Rectal smooth muscle tissue (tissue), 1 donor: ENCODE measurements around the gene MICAL3.

Experiments
- H3K27ac ChIP-seq: one replicate; pipeline ENCODE4 v1.7.0; 2013; ENCODE audit warnings: low read depth, low read length, inconsistent platforms
- H3K27me3 ChIP-seq: one replicate; pipeline ENCODE4 v1.7.0; 2013; ENCODE audit warnings: low read length; ENCODE audit not compliant: control insufficient read depth, insufficient read depth
- H3K36me3 ChIP-seq: one replicate; pipeline ENCODE4 v1.7.0; 2013; ENCODE audit warnings: low read length; ENCODE audit not compliant: control insufficient read depth, insufficient read depth
- H3K4me1 ChIP-seq: one replicate; pipeline ENCODE4 v1.7.0; 2013; ENCODE audit warnings: low read length; ENCODE audit not compliant: control insufficient read depth, insufficient read depth
- H3K4me3 ChIP-seq: one replicate; pipeline ENCODE4 v1.7.0; 2013; ENCODE audit warnings: low read length
- H3K9ac ChIP-seq: one replicate; pipeline ENCODE4 v1.7.0; 2013; ENCODE audit warnings: low read length

MICAL3 gene

DNA sequence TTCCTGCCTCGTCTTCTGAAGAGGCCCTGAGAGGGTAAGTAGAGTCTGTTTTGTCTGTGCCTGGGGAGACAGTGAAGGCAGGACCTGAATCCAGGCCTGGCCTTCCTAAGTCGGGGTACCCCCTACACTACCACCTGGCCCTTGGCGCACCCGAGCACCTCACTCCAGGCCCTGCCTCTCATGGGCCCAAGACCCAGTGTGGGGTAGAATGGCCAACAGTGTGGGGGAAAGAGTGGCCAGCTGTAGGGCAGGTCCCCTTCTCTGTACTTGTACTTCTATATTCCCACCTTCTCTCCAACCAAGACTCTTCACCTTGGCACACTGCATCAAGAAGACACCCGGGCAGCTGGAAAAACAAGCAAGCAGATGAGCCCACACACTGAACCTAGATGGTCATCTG is 227.7 kb downstream of the MICAL3 start:
- Histone ChIP-seq H3K27ac (no peak overlapping the region), H3K4me1 (no peaks in the 10 kb centered on the region), H3K36me3 (peaks cover 9% of the 10 kb centered on the region), H3K9ac (no peak overlapping the region), H3K27me3 (no peaks in the 10 kb centered on the region), H3K4me3 (no peak overlapping the region)

DNA sequence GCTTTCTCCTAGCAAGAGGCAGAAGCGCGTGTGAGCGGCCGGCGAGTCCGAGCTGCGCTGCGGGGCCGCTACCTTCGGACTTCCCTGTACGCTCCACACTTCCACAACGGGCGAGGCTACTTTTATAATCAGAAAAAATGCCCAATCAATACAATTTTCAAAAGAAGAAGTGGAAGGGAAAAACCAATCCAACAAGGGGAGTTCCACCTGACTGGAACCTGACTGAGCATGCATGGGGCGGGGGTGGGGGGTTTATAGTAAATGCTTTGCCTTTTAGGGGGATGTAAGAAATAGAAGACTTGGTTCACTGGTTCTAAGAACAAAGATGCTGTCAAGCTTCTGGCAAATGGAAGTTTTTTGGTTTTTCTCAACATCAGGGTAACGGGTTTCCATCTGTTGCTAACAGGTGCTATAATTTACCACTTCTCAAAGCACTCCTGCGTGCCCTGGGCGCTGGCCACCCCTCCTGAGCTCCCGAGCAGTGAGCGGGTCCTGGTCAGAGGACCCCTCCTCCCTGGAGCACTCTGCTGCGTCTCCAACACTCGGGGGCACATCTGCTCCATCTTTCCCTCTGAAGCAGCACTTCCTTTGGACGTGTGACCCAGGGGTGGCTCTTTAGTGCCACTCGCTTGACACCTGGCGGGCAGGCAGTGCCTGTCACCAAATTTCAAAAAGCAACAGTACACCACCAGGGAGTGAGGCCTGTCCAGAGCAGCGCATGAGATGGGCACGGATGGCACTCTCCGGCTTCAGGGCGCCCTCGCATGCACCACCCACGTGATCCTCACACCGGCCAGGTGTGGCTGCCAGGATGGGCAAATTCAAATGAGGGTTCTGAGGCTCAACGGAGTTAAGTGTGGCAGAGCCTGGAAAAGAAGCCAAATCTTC is 228.5 kb downstream of the MICAL3 start:
- no peak overlapping the region for H3K27ac ChIP-seq

DNA sequence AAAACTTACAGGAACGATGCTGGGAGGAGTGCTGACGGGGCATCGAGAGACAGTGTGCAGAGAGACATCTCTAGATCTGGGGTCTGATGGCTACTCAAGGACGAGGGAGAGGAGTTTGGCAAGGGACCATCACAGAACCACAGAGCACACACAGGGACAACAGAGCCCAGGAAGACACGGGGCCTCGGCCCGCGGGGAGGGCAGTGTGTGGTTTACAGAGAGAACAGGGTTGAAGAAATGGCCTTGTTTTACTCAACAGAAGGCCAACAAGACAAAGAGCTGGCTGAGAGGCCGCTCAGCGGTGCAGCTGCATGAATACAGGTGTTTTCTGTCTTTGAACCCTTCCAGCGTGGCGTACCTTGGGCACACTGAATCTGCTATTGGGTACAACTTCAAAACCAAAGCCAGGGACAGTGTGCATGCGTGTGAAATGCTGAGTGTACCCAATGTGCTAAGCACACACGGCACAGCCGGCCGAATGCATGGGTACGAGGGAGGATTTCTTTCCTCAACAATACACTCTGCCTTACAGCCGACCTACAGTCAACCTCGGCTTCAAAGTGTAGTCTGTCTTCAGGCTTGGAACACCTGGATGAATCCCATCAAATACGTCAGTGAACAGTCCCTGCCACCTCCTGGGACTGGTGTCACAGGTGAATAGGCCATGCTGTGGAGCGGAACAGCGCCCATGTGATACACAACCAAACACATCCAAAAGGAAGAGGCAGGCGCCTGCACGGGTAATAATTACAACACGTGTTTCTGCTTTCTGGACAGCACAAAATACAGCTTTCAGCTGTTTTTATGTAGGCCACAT is 229.4 kb downstream of the MICAL3 start:
- Histone ChIP-seq H3K27ac (no peak overlapping the region), H3K9ac (no peak overlapping the region), H3K27me3 (no peaks in the 10 kb centered on the region), H3K4me3 (no peak overlapping the region), H3K4me1 (no peaks in the 10 kb centered on the region), H3K36me3 (peaks cover 11% of the 10 kb centered on the region)

More for the DNA sequence above, 228.5 kb downstream of the MICAL3 start:
- Histone ChIP-seq H3K9ac (no peak overlapping the region), H3K4me1 (no peaks in the 10 kb centered on the region), H3K27me3 (no peaks in the 10 kb centered on the region), H3K36me3 (peaks cover 9% of the 10 kb centered on the region), H3K4me3 (no peak overlapping the region)

DNA sequence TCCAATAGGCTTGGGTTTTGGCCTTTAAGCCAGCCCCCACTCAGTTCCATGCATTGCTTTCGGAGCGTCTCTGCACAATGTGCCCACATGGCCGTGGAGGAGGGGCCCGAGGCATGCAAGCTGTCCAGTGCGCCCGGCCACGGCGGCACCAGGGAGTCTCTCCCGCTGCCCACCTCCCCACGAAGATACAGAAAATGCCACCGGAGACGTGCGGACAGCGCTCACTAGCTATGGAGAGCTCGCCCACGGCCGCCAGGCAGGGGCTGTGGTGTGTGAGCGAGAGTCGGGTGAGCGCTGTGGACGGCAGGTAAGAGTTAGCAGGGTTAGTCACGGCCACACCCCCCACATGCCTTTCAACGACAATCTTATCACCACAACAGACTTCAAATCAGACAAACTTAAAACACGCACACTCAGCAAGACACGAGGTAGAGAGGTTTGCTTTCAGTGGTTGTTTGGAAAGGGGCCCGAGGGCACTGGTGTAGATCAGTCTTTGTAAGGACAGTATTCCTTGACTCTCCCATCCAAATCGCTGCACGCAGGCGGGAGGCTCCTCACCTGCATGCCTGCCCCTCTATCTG is 231.4 kb downstream of the MICAL3 start:
- Histone ChIP-seq H3K27me3 (no peaks in the 10 kb centered on the region), H3K27ac (no peak overlapping the region), H3K4me1 (no peaks in the 10 kb centered on the region), H3K4me3 (no peak overlapping the region), H3K36me3 (peaks cover 14% of the 10 kb centered on the region), H3K9ac (no peak overlapping the region)

DNA sequence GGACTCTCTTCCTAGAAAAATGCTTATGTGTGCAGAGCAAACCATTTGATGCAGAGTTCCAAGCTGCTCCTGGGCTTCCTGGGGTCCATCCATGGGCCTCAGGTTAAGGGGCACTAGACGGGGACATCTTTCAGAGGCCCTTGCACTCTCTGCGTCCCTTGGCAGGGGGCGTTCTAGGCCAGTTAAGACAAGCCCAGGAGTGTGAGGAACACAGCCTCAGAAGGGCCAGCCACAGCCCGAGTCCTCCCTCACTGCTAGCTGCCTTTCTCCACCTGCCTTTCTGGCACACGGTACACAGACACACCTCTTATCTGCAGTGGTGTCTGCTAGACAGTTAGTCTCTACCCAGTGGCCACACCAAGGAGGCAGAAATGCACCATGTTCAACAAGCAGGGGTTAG is 232.1 kb downstream of the MICAL3 start:
- Histone ChIP-seq H3K27ac (no peak overlapping the region), H3K27me3 (no peaks in the 10 kb centered on the region), H3K9ac (no peak overlapping the region), H3K4me3 (no peak overlapping the region), H3K4me1 (no peaks in the 10 kb centered on the region), H3K36me3 (peaks cover 16% of the 10 kb centered on the region)

DNA sequence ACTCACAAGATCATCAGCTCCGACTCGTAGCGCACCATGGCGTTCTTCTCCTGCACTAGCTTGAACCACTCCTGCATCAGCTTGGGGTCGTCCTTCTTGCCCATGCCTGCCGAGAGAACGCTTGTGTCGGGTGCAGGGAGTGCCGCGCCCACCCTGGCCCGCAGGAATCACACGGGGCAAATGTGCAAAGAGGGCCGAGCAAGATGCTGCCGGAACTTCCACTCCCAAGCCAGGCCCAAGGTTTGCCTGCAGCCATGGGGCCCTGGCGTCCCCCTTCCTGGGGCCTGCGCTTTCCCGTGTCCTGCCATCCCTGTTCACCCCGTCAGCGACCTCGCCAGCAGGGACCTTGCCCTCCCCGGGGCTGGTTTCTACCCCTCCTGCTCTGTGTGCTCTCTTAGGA is 233.2 kb downstream of the MICAL3 start:
- Histone ChIP-seq H3K4me3 (no peak overlapping the region), H3K27me3 (no peaks in the 10 kb centered on the region), H3K9ac (no peak overlapping the region), H3K36me3 (peaks cover 16% of the 10 kb centered on the region), H3K27ac (no peak overlapping the region), H3K4me1 (no peaks in the 10 kb centered on the region)

DNA sequence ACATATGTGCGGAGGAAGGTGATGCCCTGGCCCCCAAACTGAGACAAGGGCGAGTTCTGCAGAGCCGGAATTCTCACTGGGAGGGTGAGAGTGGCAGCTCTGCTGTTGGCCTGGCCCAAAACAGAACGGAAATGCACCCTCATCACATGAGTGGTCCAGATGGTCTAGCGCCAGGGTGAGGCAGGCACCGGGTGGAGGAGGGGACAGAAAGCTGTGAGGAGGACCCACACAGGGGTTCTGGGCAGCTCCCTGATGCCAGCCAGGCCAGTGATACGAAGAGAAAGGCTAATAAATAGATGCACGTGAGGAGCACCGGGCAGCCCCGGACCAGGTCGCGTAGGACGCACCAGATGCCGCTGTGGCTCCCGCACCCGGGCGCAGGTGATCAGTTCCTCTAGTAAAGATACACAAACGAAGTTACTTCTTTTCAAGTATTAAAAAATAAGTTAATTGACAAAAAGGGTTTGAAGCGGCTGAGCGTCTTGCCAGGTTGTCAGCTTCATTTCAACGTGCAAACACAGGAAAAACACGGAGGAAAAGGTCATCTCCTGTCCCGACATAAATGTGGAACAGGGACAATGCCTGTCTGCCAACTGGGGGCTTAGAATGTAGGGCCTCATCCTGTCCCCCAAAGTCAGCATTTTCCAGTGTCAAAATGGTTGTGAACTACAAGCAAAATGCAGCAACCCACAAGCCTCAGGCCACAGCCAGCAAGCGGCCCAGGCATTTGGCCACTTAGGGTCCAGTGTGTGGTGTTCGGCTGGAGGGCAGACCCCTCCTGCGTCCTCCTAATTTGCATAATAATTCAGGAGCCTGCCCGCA is 234.8 kb downstream of the MICAL3 start:
- Histone ChIP-seq H3K4me1 (no peaks in the 10 kb centered on the region), H3K4me3 (no peak overlapping the region), H3K27ac (no peak overlapping the region), H3K9ac (no peak overlapping the region), H3K36me3 (peaks cover 8% of the 10 kb centered on the region), H3K27me3 (no peaks in the 10 kb centered on the region)

DNA sequence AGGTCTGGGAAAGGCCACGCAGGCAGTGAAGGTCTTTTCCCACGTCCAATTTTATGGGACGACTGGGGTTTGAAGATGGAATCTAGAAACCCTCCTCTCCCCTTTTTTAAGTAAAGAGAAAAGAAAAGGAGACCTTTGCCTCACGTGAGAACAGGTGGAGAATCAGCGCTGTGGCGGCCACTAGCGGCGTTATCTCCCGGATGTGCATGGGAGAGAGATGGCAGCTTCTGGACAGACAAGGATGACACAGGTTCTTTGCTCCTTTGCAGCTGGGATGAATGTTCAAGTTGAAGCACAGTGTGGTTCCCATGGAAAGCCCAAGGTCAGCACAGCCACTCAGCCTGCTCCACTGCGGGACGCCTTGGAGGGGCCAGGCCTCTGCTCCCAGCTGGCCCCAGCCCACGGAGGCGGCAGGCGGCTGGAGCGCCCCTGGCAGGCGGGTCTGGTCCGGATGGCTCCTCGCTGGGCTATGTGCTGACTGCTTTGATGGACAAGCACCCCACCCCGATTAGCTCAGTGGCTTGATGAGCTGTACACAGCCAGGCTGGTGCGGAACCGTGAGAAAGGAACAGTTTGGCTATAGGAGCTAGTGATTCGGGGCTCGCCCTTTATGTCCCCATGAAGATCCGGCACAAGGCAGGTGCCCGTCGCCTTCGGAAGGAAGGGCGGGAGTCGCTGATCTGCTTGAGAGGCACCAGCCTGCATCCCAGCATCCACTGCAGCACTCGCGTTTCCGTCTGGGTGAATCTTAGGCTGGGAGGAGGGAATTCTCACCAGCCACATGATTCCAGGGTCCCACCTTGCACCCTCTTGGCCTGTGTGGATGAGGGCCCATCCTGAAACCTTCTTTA is 235.6 kb downstream of the MICAL3 start:
- H3K9ac ChIP-seq: no peak overlapping the region
- H3K4me1 ChIP-seq: no peaks in the 10 kb centered on the region
- H3K27ac ChIP-seq: no peak overlapping the region
- no peaks in the 10 kb centered on the region for H3K27me3 ChIP-seq
- H3K36me3 ChIP-seq: peaks cover 7% of the 10 kb centered on the region
- H3K4me3 ChIP-seq: no peak overlapping the region

DNA sequence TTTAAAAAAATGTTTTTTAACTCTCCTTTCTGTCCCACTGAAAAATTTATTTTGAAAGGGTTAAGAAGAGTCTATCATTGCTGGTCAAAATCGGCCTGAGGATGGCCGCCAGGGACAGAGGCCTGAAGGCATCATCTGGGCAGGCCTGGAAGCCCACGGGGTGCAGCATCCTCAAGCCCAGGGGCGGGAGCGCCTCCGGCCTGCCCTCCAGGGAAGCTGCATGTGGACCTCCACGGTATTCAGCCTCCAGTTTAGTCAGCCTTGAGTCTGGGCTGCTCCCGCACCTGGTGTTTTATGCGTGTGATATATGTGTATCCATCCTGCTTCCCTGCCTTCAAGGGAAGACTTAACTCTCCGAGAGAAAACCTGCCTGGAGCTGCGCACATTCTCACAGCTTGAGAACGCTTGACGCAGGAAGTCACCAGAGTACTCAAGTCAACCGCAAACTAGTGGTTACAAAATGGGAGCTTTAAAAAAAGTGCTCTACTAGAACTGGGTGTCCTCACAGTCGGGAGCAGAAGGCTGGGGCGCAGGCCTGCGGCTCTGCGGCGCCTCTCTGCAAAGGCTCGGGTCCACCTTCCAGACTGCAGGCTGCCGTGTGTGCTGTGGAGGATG is 236.5 kb downstream of the MICAL3 start:
- no peaks in the 10 kb centered on the region for H3K27me3 ChIP-seq
- no peaks in the 10 kb centered on the region for H3K4me1 ChIP-seq
- no peak overlapping the region for H3K9ac ChIP-seq
- no peak overlapping the region for H3K27ac ChIP-seq
- no peak overlapping the region for H3K4me3 ChIP-seq
- H3K36me3 ChIP-seq: peaks cover 7% of the 10 kb centered on the region

DNA sequence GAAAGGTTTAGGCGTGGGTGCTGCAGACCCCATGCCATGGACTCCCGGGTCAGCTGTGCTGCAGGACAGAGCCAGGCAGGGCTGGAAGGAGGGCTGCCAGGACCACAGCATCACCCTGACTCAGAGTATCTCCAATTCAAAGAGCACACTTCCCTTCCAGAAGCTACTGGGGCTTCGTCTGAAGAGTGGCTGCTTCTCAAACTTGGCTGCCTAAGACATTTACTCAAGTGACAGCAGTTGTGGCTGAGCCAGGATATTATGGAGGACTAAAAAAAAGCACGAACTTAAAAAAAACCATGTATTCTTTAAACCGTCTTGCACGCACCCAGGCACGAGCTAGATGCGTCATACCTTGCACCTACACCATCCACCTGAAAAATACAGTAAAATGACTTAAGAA is 237.1 kb downstream of the MICAL3 start:
- H3K9ac ChIP-seq: no peak overlapping the region

More for the DNA sequence above, 237.1 kb downstream of the MICAL3 start:
- Histone ChIP-seq H3K36me3 (peaks cover 7% of the 10 kb centered on the region), H3K4me1 (no peaks in the 10 kb centered on the region), H3K4me3 (no peak overlapping the region), H3K27me3 (no peaks in the 10 kb centered on the region), H3K27ac (peak overlapping the region; percentile 27)
